Retinal pigment epithelial cell (primary cell): Measurements from ENCODE around the gene PRM3.

Experiments
- DNase-seq: peaks from one replicate; pipeline ENCODE4 v3.0.0-alpha.2; 2010; ENCODE audit warnings: low read depth
- H3K4me3 ChIP-seq: 2 replicates; pipeline ENCODE4 v1.5.1; 2011; ENCODE audit warnings: mild to moderate bottlenecking, low read length, control low read depth, moderate library complexity
- CTCF ChIP-seq: conservative IDR thresholded peaks from 2 replicates; pipeline ENCODE4 v1.5.1; 2011; ENCODE audit warnings: low read depth, low read length, control low read depth, inconsistent platforms

The PRM3 gene

GRCh38 chr16:11310634-11310977, 37.2 kb upstream of the PRM3 start:
- TF ChIP-seq CTCF = no peak
- H3K4me3 ChIP-seq = no peak overlapping the region
- no peak for DNase-seq

- no peak for TF ChIP-seq CTCF
- no peak overlapping the region for H3K4me3 ChIP-seq
- no peak for DNase-seq
These were observed 36.6 kb upstream of the PRM3 start for GRCh38 chr16:11309895-11310633.

GRCh38 chr16:11308493-11309283, 35.3 kb upstream of the PRM3 start:
- H3K4me3 ChIP-seq = no peak overlapping the region
- no peak for TF ChIP-seq CTCF
- no peak for DNase-seq

GRCh38 chr16:11307639-11308492, 34.4 kb upstream of the PRM3 start:
- DNase-seq = no peak
- no peak for TF ChIP-seq CTCF
- H3K4me3 ChIP-seq = no peak overlapping the region

- no peak for DNase-seq
These were observed 33.7 kb upstream of the PRM3 start for GRCh38 chr16:11306997-11307638.

More at GRCh38 chr16:11306997-11307638, 33.7 kb upstream of the PRM3 start:
- no peak overlapping the region for H3K4me3 ChIP-seq
- TF ChIP-seq CTCF = no peak
